Small intestine (tissue), 7 donors: ENCODE data around the gene CD59. TPM values are rescaled to one million over a fixed set of nuclear protein-coding genes. Genes with fewer than 3 reads are reported as not detected.
"Not testable (repeated sequence)": the region's sequence is repeated elsewhere in the genome, so short reads cannot be mapped to it uniquely, and the experiment has no call there.

Experiments used
- DNase-seq, 2 donors: peaks; one replicate each; pipeline versions ENCODE4 v3.0.0 to v3.0.0-alpha.2; 2013
- FAIRE-seq: peaks from 2 replicates; lab custom pipeline; 2012; peaks lifted over from hg19 to GRCh38; lab: Jason Lieb, UNC
- H3K27ac ChIP-seq, 3 donors: one replicate each; pipeline ENCODE4 v1.5.1; 2013; ENCODE audit warnings: low read length in 2 of 3, mild to moderate bottlenecking in 2 of 3, control low read depth in 1 of 3, inconsistent platforms in 1 of 3, low read depth in 1 of 3, moderate library complexity in 1 of 3
- H3K27me3 ChIP-seq, 3 donors: one replicate each; pipeline ENCODE4 v1.6.1; 2013; ENCODE audit warnings: low read length in 3 of 3, inconsistent platforms in 1 of 3; ENCODE audit not compliant: control insufficient read depth in 3 of 3, insufficient read depth in 3 of 3
- H3K36me3 ChIP-seq, 3 donors: one replicate each; pipeline ENCODE4 v1.6.1; 2013; ENCODE audit warnings: low read length in 3 of 3, inconsistent platforms in 1 of 3, low read depth in 1 of 3, mild to moderate bottlenecking in 1 of 3, moderate library complexity in 1 of 3; ENCODE audit not compliant: control insufficient read depth in 3 of 3, insufficient read depth in 2 of 3
- H3K4me1 ChIP-seq, 3 donors: one replicate each; pipeline ENCODE4 v1.6.1; 2013; ENCODE audit warnings: low read length in 2 of 3, inconsistent platforms in 1 of 3, low read depth in 1 of 3, mild to moderate bottlenecking in 1 of 3, moderate library complexity in 1 of 3; ENCODE audit not compliant: control insufficient read depth in 3 of 3, insufficient read depth in 2 of 3
- H3K4me3 ChIP-seq, 3 donors: one replicate each; pipeline ENCODE4 v1.5.1; 2013; ENCODE audit warnings: low read length in 3 of 3, control low read depth in 1 of 3, inconsistent platforms in 1 of 3, low read depth in 1 of 3, mild to moderate bottlenecking in 1 of 3, moderate library complexity in 1 of 3
- H3K9me3 ChIP-seq, 2 donors: one replicate each; pipeline ENCODE4 v1.6.1; 2013; ENCODE audit warnings: low read depth in 1 of 2, low read length in 1 of 2; ENCODE audit not compliant: control insufficient read depth in 2 of 2, insufficient read depth in 1 of 2
- WGBS, 3 donors: extraction: QIAGEN DNeasy Blood & Tissue Kit; methylation state at CpG; one replicate each; pipeline ENCODE4 v1.1.7; 2013; 5-methylcytosine and 5-hydroxymethylcytosine counted together
- polyA plus RNA-seq, 4 donors: library from polyadenylated mRNA; stranded (reverse) in 3 of 4; unstranded in 1 of 4; fragments of 200-250 nt in 3 of 4; fragments of 120-200 nt in 1 of 4; gene quantifications; one replicate each; pipeline versions ENCODE4 v1.2.1 to v1.2.3, GENCODE V29; 2013
- donor health status: healthy with polysubstance abuse.
- donor health status: control.
- donor health status: control.
- donor health status: Bipolar disorder and iron deficiency.
- donor health status: healthy.

Gene CD59
- polyA plus RNA-seq, 4 donors: 19.2 to 203 (median 97.8) TPM

DNA sequence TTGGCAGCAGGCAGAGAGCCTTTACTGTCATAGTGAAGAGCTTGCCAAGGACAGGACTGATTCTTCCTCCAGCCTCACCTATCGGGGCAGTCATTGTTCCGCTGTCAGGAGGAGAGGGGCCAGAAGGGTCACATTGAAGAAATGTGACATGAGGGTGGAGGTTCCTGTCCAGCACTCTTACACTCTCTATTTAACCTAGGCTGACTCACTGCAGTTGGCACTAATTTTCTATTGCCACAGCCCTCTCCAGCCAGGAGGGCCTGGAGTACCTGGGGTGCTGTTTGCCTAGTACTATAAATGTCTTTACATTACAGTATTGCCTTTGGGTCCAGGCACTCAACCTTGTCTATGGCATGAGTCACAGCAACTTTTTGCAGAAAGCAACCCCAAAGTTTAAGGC is 28.4 kb downstream of the CD59 start:
- Histone ChIP-seq H3K36me3 (peaks cover 0 to 26% (median 6%) of the 10 kb centered on the region in 3 donors), H3K27ac (peak overlapping the region in 1 of 3 donors; percentile 53), H3K4me1 (peaks cover 0 to 41% (median 18%) of the 10 kb centered on the region in 3 donors)
- 100% methylated on average over 2 of the region's 2 CpGs; no CpG with 5 or more reads in 2 of the 3 donors for WGBS, 3 donors
- H3K9me3 ChIP-seq, DNase-seq, H3K27me3 ChIP-seq, H3K4me3 ChIP-seq, FAIRE-seq: not testable (repeated sequence)

DNA sequence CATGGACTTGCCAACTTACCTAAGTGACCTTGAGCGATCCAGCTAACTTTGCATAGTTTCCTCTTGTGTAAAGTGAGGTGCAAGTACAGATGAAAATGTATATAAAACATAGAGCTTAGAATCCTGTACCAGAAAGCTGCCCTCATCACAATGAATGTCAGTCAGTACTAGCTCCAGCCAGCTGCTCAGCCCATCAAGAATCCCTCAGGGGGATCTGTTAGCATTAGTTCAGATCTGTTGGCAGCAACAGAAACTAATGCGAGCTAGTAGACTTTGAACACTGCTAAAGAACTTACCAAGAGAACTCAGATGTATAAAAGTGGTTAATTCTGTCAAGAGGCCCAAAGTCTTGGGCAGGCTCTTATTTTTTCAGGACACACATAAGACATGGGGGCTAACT is 29.3 kb downstream of the CD59 start:
- DNase-seq: no peak
- H3K4me1 ChIP-seq: peaks cover 0 to 47% (median 23%) of the 10 kb centered on the region in 3 donors
- peak overlapping the region in 1 of 3 donors; percentile 75 for H3K27ac ChIP-seq
- WGBS, 3 donors: 83 to 87% (median 84%) methylated on average over 2 of the region's 2 CpGs
- H3K27me3 ChIP-seq: no peaks in the 10 kb centered on the region
- no peaks in the 10 kb centered on the region for H3K9me3 ChIP-seq
- H3K36me3 ChIP-seq: peaks cover 0 to 26% (median 6%) of the 10 kb centered on the region in 3 donors
- no peak overlapping the region for H3K4me3 ChIP-seq
- no peak for FAIRE-seq

DNA sequence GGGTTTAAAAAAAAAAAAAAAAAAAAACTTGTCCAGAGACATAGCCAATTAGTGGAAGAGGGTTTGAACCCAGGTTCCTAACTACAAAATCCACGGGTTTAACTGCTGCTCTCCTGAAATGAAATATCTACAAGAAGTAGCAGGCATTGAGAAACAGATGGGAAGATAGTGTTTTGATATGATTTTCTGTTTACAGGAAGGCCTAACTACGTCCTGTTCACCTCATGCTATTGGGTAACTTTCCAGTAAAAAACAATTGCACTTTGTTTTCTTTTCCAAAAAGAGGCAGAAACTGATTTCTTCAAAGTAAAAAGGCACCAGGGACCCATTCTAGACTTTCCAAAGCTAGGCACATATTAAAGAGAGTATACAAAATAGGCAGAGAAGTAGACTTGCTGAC is 29.7 kb downstream of the CD59 start:
- peaks cover 0 to 51% (median 23%) of the 10 kb centered on the region in 3 donors for H3K4me1 ChIP-seq

DNA sequence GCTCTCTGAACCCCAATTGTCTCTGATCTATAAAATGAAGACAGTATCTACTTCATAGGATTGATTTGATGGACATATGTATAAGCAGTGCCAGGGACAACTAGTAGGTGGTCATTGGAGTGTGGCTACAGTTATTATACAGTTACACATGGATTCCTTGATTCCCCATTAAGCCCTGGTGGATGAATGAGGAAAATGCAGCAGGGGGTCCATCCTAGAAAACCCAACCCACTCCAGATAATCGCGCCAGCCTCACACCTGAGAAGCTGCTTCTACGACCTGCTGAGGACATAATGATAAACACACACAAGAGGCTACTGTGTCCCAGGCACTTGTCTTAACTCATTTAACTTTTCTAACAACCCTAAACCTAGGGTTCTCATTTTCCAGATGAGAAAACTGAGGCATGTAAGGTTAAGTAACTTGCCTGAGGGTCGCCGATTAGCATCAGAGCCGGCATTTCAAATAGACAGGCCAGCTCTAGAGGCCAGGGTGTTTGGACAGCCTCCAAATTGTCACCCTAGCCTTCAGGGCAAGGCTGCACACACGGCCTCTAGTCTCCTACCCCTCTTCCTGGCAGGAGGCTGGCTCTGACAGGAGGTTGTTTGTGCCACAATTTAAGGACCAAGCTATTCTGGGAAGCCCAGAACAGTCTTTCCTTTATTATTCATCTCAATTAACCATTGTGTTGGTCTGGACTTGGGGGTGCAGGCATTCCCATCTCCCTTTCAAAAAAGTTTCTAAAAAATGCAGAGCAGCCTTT is 31.8 kb downstream of the CD59 start:
- no peak for FAIRE-seq
- H3K36me3 ChIP-seq: peaks cover 0 to 15% (median under 1%) of the 10 kb centered on the region in 3 donors
- H3K4me3 ChIP-seq: no peak overlapping the region
- 67 to 79% (median 78%) methylated on average over 7 of the region's 7 CpGs for WGBS, 3 donors
- peak overlapping the region in 2 of 3 donors; percentile 76 to 84 for H3K27ac ChIP-seq
- no peak for DNase-seq
- H3K4me1 ChIP-seq: peaks cover 3 to 62% (median 26%) of the 10 kb centered on the region in 3 donors
- H3K27me3 ChIP-seq: no peaks in the 10 kb centered on the region
- no peaks in the 10 kb centered on the region for H3K9me3 ChIP-seq

More for the DNA sequence above, 29.7 kb downstream of the CD59 start:
- H3K27me3 ChIP-seq: no peaks in the 10 kb centered on the region
- peaks cover 0 to 26% (median 6%) of the 10 kb centered on the region in 3 donors for H3K36me3 ChIP-seq
- H3K9me3 ChIP-seq: no peaks in the 10 kb centered on the region
- DNase-seq (no peak), FAIRE-seq (no peak)
- WGBS, 3 donors: 19 to 42% (median 33%) methylated on average over 2 of the region's 2 CpGs
- peak overlapping the region in 1 of 3 donors; percentile 75 for H3K27ac ChIP-seq
- H3K4me3 ChIP-seq: no peak overlapping the region

DNA sequence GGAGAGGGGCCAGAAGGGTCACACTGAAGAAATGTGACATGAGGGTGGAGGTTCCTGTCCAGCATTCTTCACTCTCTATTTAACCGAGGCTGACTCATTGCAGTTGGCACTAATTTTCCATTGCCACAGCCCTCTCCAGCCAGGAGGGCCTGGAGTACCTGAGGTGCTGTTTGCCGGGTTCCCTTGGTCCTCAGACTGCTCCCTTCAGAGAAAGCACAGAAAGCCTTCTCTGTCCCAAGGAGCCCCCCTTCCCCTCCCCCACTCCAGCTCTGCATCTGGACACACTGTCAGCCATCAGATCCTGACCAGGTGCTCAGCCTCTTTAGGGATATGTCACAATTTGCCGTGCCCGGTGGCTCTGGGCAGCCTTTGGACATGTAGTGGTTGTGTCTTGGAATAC is 32.4 kb downstream of the CD59 start:
- Histone ChIP-seq H3K36me3 (peaks cover 0 to 15% (median 0%) of the 10 kb centered on the region in 3 donors), H3K27me3 (no peaks in the 10 kb centered on the region), H3K27ac (peak overlapping the region in 2 of 3 donors; percentile 76 to 84), H3K4me3 (no peak overlapping the region), H3K4me1 (peaks cover 3 to 58% (median 26%) of the 10 kb centered on the region in 3 donors), H3K9me3 (no peaks in the 10 kb centered on the region)
- DNase-seq (peak in 1 of 2 donors; percentile 44), FAIRE-seq (no peak)
- 31 to 69% (median 61%) methylated on average over 4 of the region's 4 CpGs for WGBS, 3 donors

DNA sequence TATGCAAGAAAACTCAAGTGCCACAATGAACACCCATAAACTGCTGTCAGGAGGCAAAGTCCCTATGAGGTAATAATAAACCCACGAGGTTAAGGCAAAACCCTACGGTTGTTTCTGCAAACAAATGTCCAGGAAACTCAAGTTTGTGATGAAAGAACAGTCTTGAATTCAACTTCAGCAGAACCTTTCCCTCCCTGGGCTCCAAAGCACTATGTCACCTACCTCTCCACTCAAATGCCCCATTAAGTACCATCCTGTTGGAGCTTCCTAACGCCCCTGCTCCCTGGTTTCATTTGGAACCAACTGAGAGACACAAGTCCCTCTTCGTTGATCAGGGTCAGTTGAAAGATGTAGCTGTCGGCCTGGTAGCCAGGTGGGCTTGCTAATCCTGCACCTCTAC is 33.0 kb downstream of the CD59 start:
- Histone ChIP-seq H3K9me3 (no peaks in the 10 kb centered on the region), H3K27ac (peak overlapping the region; percentile 3 to 88 (median 84)), H3K27me3 (no peaks in the 10 kb centered on the region), H3K36me3 (peaks cover 0 to 15% (median 0%) of the 10 kb centered on the region in 3 donors), H3K4me1 (peaks cover 3 to 54% (median 26%) of the 10 kb centered on the region in 3 donors), H3K4me3 (no peak overlapping the region)
- FAIRE-seq (no peak), DNase-seq (peak; percentile 83 to 90)
- 17 to 58% (median 42%) methylated on average over 5 of the region's 5 CpGs for WGBS, 3 donors

DNA sequence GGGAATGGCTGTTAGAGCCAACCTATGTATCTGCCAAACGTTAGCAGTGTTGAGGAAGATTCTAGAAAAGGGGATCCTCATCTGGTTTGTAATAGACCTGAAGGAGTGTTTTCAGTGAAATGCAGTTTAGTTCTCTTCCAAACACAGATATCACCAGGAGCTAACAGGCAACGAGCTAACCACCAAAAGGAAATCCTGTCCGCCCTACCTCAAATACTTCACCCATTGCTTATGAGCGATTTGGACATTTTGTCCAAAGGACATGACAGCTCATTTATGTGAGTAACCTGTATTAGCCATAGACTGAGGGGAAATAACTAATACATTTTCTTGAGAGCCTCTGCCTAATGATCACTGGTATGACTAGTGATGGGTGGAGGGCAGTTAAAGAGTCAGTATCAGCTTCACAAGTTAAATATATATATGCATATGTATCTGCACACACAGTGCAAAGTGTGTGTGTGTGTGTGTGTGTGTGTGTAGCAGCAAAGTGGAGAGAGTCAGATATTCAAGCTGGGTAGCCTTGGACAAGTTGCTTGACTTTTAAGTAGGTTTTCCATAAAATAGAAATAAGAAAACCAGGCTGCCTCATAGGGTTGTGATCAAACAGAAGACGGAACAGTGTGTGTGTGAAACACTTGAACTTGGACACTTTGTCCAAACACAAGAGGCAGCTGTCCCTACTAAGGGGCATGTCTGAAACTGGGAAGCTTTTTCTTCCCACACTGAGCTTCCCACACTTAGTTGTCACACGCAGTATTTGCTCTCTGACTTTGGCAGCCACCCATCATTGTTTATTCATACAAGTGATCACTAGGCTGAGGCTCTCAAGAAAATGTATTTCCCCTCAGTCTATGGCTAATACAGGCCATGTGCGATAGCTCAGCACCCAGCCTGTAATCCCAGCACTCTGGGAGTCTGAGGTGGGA is 34.7 kb downstream of the CD59 start:
- Histone ChIP-seq H3K27me3 (no peaks in the 10 kb centered on the region), H3K27ac (peak overlapping the region in 2 of 3 donors; percentile 67 to 84), H3K4me3 (peak overlapping the region in 1 of 3 donors; percentile 53), H3K36me3 (peaks cover 0 to 9% (median 0%) of the 10 kb centered on the region in 3 donors), H3K4me1 (peaks cover 3 to 47% (median 19%) of the 10 kb centered on the region in 3 donors), H3K9me3 (no peaks in the 10 kb centered on the region)
- DNase-seq (peak; percentile 36 to 64), FAIRE-seq (no peak)
- 11 to 22% (median 22%) methylated on average over 7 of the region's 7 CpGs for WGBS, 3 donors
